ENCODE measurements around the gene CDK7. TPM values are rescaled to one million over a fixed set of nuclear protein-coding genes. Genes with fewer than 3 reads are reported as not detected.
A peak's percentile ranks its signal among the peaks of the same experiment; 100 is the strongest.

The CDK7 gene
- total and polyA plus RNA-seq, 9 of the 15 experiments (the other 6 are each of a cell fraction or from before 2014, with no cell fraction given), result 41.7 to 143 (median 65.3) TPM

- TF ChIP-seq, protein P1, sequence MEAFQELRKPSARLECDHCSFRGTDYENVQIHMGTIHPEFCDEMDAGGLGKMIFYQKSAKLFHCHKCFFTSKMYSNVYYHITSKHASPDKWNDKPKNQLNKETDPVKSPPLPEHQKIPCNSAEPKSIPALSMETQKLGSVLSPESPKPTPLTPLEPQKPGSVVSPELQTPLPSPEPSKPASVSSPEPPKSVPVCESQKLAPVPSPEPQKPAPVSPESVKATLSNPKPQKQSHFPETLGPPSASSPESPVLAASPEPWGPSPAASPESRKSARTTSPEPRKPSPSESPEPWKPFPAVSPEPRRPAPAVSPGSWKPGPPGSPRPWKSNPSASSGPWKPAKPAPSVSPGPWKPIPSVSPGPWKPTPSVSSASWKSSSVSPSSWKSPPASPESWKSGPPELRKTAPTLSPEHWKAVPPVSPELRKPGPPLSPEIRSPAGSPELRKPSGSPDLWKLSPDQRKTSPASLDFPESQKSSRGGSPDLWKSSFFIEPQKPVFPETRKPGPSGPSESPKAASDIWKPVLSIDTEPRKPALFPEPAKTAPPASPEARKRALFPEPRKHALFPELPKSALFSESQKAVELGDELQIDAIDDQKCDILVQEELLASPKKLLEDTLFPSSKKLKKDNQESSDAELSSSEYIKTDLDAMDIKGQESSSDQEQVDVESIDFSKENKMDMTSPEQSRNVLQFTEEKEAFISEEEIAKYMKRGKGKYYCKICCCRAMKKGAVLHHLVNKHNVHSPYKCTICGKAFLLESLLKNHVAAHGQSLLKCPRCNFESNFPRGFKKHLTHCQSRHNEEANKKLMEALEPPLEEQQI (IDR thresholded peaks at IDR 0.05), result no peak
- TF ChIP-seq PPARD (CRISPR knock-in tag; IDR thresholded peaks at IDR 0.05), result no peak
- TF ChIP-seq KLF13 (tag; IDR thresholded peaks at IDR 0.05; ENCODE audit: borderline replicate concordance, low read depth), result peak; percentile 96
- TF ChIP-seq YBX1 (IDR thresholded peaks at IDR 0.05), result no peak
- peak in 1 of 2 experiments; percentile 28; a peak in 1 of 4 replicates for TF ChIP-seq FOXA3 (CRISPR knock-in tag; conservative IDR thresholded peaks at IDR 0.05 in 1 of 2, IDR thresholded peaks at IDR 0.05 in 1 of 2)
- TF ChIP-seq SIRT6 (IDR thresholded peaks at IDR 0.05; ENCODE audit: low read depth, low read length), result no peak
- TF ChIP-seq CHD2 (IDR thresholded peaks at IDR 0.05; ENCODE audit: low read depth, low read length), result peak; percentile 52; the same call in 1 of the 2 replicates
- TF ChIP-seq ETV5 (CRISPR knock-in tag; IDR thresholded peaks at IDR 0.05; ENCODE audit: low read depth), result peak; percentile 59; the same call in 1 of the 2 replicates
- TF ChIP-seq, protein P2, sequence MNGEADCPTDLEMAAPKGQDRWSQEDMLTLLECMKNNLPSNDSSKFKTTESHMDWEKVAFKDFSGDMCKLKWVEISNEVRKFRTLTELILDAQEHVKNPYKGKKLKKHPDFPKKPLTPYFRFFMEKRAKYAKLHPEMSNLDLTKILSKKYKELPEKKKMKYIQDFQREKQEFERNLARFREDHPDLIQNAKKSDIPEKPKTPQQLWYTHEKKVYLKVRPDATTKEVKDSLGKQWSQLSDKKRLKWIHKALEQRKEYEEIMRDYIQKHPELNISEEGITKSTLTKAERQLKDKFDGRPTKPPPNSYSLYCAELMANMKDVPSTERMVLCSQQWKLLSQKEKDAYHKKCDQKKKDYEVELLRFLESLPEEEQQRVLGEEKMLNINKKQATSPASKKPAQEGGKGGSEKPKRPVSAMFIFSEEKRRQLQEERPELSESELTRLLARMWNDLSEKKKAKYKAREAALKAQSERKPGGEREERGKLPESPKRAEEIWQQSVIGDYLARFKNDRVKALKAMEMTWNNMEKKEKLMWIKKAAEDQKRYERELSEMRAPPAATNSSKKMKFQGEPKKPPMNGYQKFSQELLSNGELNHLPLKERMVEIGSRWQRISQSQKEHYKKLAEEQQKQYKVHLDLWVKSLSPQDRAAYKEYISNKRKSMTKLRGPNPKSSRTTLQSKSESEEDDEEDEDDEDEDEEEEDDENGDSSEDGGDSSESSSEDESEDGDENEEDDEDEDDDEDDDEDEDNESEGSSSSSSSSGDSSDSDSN (IDR thresholded peaks at IDR 0.05; ENCODE audit: borderline replicate concordance in 1 of 2, low read depth in 2 of 2, low read length in 2 of 2), result peak in 1 of 2 experiments; percentile 66; a peak in 2 of 4 replicates
- no peak for TF ChIP-seq SP2 (IDR thresholded peaks at IDR 0.05; ENCODE audit: extremely low read depth, low read depth, low read length, poor library complexity, severe bottlenecking)
- TF ChIP-seq ARID2 (IDR thresholded peaks at IDR 0.05), result no peak
- peak; percentile 95 for TF ChIP-seq GABPA (tag; conservative IDR thresholded peaks at IDR 0.05; ENCODE audit: low read depth)
- TF ChIP-seq E2F5 (CRISPR knock-in tag; IDR thresholded peaks at IDR 0.05), result peak; percentile 82; the same call in 1 of the 2 replicates
- no peak for TF ChIP-seq CBFA2T3 (IDR thresholded peaks at IDR 0.05)
- no peak for TF ChIP-seq ZBTB34 (CRISPR knock-in tag; IDR thresholded peaks at IDR 0.05)
- peak; percentile 13 for TF ChIP-seq DACH1 (IDR thresholded peaks at IDR 0.05; ENCODE audit: partially characterized antibody)
- no peak for TF ChIP-seq DLX4 (CRISPR knock-in tag; IDR thresholded peaks at IDR 0.05)
- TF ChIP-seq MECOM (CRISPR knock-in tag; IDR thresholded peaks at IDR 0.05), result no peak
Measured at GRCh38 chr5:69189162-69190086, 45.3 kb upstream of the CDK7 start, which contains the start of gene CENPH (continued).

Data from K562 (cell line).